RWPE2 (cell line): ENCODE data around the gene CHD2.
A peak's percentile ranks its signal among the peaks of the same experiment; 100 is the strongest.
"Not testable (repeated sequence)": the region's sequence is repeated elsewhere in the genome, so short reads cannot be mapped to it uniquely, and the experiment has no call there.

Experiments used
- ATAC-seq: fragments of 200-7000 bp; cut with Tn5 transposase; 3 replicates; pipeline ENCODE4 v1.9.1; 2021; ENCODE audit warnings: low read depth
- DNase-seq: peaks from one replicate; pipeline ENCODE4 v3.0.0-alpha.2; 2020; ENCODE audit warnings: low spot score
- H3K27ac ChIP-seq: fragments of 450-650 bp; 2 replicates; pipeline ENCODE4 v1.5.1; 2017; ENCODE audit warnings: mild to moderate bottlenecking; ENCODE audit not compliant: poor library complexity, severe bottlenecking
- H3K27me3 ChIP-seq: fragments of 250-450 bp; sonication (Bioruptor Pico); 2 replicates; pipeline ENCODE4 v1.5.1; 2021; ENCODE audit warnings: mild to moderate bottlenecking, moderate library complexity; ENCODE audit not compliant: insufficient read depth, poor library complexity, severe bottlenecking
- H3K36me3 ChIP-seq: fragments of 250-450 bp; sonication (Bioruptor Pico); 2 replicates; pipeline ENCODE4 v1.5.1; 2020; ENCODE audit warnings: low read depth, mild to moderate bottlenecking, moderate library complexity
- H3K4me1 ChIP-seq: fragments of 250-450 bp; sonication (Bioruptor Pico); 2 replicates; pipeline ENCODE4 v1.5.1; 2021; ENCODE audit warnings: mild to moderate bottlenecking, moderate library complexity; ENCODE audit not compliant: insufficient read depth, poor library complexity, severe bottlenecking
- H3K4me3 ChIP-seq: fragments of 250-450 bp; sonication (Bioruptor Pico); 2 replicates; pipeline ENCODE4 v1.5.1; 2021; ENCODE audit warnings: mild to moderate bottlenecking, moderate library complexity; ENCODE audit not compliant: severe bottlenecking
- H3K9me3 ChIP-seq: fragments of 250-450 bp; sonication (Bioruptor Pico); 2 replicates; pipeline ENCODE4 v1.5.1; 2021; ENCODE audit warnings: mild to moderate bottlenecking, moderate library complexity; ENCODE audit not compliant: severe bottlenecking
- TF ChIP-seq, protein P1 (sequence below): fragments of 450-650 bp; IDR thresholded peaks from one replicate; pipeline ENCODE4 v1.5.1; 2017; ENCODE audit warnings: mild to moderate bottlenecking, moderate library complexity; ENCODE audit not compliant: poor library complexity, severe bottlenecking

CHD2 gene

DNA sequence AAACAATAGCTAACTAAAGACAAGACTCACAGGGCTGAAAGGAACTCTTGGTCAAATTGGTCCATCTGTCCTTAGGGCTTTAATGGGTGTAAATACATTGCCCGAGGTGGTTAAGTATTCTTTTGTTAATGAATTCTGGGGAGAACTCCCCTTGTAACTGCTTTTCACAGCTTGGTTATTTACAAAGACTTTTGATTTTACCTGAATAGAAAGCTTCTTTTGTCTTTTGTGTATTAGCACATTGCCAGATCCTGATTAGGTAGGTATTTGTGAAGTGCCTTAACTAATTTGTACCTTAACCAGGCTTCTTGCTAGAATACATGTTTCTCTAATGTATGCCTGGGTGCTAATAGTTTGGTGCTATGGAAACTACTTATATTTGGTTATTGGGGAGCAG is 14.0 kb downstream of the CHD2 start:
- Histone ChIP-seq H3K36me3 (peaks cover 84% of the 10 kb centered on the region), H3K9me3 (no peaks in the 10 kb centered on the region), H3K4me3 (no peak overlapping the region), H3K4me1 (peaks cover 73% of the 10 kb centered on the region), H3K27me3 (no peaks in the 10 kb centered on the region), H3K27ac (peak overlapping the region; percentile 86)
- 0 out of 3 replicates have a peak, but pooled peaks have one; percentile 2 for ATAC-seq
- TF ChIP-seq, protein P1, sequence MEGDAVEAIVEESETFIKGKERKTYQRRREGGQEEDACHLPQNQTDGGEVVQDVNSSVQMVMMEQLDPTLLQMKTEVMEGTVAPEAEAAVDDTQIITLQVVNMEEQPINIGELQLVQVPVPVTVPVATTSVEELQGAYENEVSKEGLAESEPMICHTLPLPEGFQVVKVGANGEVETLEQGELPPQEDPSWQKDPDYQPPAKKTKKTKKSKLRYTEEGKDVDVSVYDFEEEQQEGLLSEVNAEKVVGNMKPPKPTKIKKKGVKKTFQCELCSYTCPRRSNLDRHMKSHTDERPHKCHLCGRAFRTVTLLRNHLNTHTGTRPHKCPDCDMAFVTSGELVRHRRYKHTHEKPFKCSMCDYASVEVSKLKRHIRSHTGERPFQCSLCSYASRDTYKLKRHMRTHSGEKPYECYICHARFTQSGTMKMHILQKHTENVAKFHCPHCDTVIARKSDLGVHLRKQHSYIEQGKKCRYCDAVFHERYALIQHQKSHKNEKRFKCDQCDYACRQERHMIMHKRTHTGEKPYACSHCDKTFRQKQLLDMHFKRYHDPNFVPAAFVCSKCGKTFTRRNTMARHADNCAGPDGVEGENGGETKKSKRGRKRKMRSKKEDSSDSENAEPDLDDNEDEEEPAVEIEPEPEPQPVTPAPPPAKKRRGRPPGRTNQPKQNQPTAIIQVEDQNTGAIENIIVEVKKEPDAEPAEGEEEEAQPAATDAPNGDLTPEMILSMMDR: no peak
- no peak for DNase-seq

DNA sequence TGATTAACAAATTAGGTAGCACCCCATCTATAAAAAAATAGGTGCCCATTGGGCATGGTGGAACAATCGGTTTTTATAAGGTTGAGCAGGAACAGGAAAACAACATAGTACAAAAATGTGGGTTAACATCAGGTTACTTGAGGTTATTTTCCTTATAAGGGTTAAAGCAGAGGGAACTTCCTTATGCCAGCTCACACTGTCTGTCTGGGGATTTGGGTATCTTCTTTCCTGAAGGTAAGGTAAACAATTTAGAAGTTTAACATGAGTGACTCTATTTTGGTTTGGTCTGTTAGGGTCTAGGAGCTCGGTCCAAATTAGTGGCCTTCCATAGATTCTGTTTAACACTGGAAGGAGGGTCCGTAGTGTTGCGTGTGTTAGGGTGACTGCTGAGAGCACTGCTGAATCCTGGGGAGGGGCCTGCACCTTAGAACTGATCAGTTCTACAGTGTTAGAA is 14.7 kb downstream of the CHD2 start:
- ATAC-seq (peak; percentile 82), DNase-seq (no peak)
- peaks cover 83% of the 10 kb centered on the region for H3K36me3 ChIP-seq

DNA sequence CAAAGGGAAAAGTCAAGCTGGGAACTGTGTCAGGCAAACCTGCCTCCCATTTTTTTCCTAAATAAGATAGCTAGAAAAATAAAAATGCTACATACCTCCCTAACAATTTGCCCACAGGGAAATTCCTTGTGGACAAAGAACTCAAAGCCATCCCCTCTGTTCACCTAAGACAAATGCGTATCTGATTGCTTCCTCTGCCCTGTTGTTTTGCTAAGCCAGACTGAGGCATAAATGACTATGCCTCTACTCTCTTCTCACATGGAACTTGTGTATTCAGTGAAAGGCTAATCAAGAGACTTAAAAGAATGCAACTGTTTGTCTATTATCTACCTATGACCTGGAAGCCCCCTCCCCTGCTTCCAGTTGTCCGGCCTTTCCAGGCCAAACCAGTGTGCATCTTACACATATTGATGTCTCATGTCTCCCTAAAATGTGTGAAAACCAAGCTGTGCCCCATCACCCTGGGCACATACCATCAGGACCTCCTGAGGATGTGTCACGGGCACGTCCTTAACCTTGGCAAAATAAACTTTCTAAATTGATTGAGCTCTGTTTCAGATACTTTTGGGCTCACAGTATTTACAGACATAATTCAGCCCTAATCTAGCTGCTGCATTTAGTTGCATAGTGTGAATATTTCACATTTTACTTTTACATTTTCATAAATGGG is 15.8 kb downstream of the CHD2 start:
- Histone ChIP-seq H3K36me3 (peaks cover 80% of the 10 kb centered on the region), H3K9me3 (no peaks in the 10 kb centered on the region), H3K4me3 (no peak overlapping the region), H3K27ac (peak overlapping the region; percentile 86), H3K4me1 (peaks cover 83% of the 10 kb centered on the region), H3K27me3 (no peaks in the 10 kb centered on the region)
- no peak for DNase-seq
- no peak for ATAC-seq
- TF ChIP-seq, protein P1: no peak

More for the DNA sequence above, 14.7 kb downstream of the CHD2 start:
- Histone ChIP-seq H3K4me3 (no peak overlapping the region), H3K9me3 (no peaks in the 10 kb centered on the region), H3K27me3 (no peaks in the 10 kb centered on the region), H3K27ac (peak overlapping the region; percentile 86), H3K4me1 (peaks cover 77% of the 10 kb centered on the region)
- TF ChIP-seq, protein P1: no peak

DNA sequence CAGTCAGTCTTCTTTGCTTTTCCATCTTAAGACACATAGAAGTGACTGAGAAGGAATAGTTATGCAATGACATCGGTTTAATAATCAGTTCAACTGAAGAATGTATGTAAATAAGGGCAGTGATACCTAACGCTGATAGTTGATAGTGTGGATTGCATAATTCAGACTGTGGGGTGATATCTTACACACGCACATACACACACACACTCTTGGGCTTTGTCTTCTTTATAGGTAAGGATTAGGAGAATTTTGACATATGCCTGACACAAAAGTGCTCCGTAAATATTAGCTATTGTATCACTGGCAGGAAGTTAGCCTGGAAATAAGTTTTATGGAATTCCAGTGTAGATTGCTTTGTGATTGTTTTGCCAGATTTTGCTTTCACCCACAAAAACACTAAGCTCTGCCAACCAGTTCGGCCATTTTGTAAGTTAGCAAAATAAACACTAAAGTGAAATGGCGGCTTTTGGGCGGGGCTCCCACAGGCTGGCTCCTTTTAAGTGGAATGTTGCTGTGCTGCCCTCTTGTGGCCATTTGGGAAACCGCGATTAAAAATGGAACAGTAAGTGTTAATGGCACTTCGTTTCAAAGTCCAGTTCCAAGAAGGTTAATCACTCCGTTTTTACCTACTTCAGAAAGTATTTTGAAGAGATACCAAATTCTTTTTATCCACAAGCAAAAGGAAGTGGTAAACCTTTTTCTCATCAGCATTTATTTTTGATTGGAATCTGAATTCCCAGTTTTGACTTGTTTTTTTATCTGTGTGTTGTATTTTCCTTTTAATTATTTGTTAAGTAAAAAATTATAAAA is 17.7 kb downstream of the CHD2 start:
- peak; percentile 22 for ATAC-seq
- H3K36me3 ChIP-seq: peaks cover 78% of the 10 kb centered on the region
- TF ChIP-seq, protein P1: peak; percentile 100
- no peaks in the 10 kb centered on the region for H3K27me3 ChIP-seq
- peak; percentile 94 for DNase-seq
- no peaks in the 10 kb centered on the region for H3K9me3 ChIP-seq
- H3K27ac ChIP-seq: peak overlapping the region; percentile 86
- H3K4me1 ChIP-seq: peaks cover 92% of the 10 kb centered on the region
- peak overlapping the region; percentile 11 for H3K4me3 ChIP-seq

DNA sequence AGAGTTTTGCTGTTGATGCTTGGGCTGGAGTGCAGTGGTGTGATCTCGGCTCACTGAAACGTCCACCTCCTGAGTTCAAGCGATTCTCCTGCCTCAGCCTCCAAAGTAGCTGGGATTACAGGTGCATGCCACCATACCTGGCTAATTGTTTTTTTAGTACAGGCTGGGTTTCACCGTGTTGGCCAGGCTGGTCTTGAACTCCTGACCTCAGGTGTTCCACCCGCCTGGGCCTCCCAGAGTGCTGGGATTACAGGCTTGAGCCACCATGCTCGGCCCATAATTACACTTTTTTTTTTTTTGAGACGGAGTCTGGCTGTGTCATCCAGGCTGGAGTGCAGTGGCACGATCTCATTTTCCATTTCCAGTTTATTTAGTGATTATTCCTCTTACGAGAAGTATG is 18.8 kb downstream of the CHD2 start:
- not testable (repeated sequence) for ATAC-seq, H3K9me3 ChIP-seq, H3K4me3 ChIP-seq, H3K27me3 ChIP-seq, DNase-seq
- H3K36me3 ChIP-seq: peaks cover 81% of the 10 kb centered on the region
- peaks cover 82% of the 10 kb centered on the region for H3K4me1 ChIP-seq
- peak overlapping the region; percentile 86 for H3K27ac ChIP-seq
